ACHN (cell line): Measurements from ENCODE around the gene TMEM242.

Source experiments
- DNase-seq: peaks from one replicate; pipeline ENCODE4 v3.0.0-alpha.2; 2015
- in situ Hi-C: cut with HindIII; loops from 2 replicates; pipeline ENCODE4 v1.10.0; 2017; ENCODE audit warnings: low sequenced_read_pairs, low pct_ligation_motif_present, low pct_unique_long_range_greater_than_20kb

TMEM242 gene

GRCh38 chr6:157242791-157243190 lies 80.5 kb downstream of the TMEM242 start:
- in situ Hi-C loops = no loop called here

DNA sequence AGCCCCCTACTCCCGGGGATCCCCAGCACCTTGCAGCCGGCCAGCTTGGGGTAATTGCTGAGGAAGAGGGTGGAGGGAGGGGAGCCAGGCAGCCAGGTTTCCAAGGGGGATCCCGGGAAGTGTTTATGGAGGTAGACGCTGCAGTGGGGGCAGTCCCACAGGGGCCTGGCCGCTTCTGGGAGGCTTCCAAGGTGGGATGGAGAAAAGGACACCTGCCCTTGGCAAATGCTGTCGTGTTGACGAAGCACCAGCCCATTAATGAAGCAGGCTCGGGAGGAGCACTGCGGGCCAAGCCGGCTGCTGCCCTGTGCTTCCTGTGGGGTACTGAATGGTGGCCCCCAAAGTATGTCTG lies 82.4 kb downstream of the TMEM242 start:
- no peak for DNase-seq
- in situ Hi-C loops = no loop called here

More at GRCh38 chr6:157242791-157243190, 80.5 kb downstream of the TMEM242 start:
- no peak for DNase-seq

DNA sequence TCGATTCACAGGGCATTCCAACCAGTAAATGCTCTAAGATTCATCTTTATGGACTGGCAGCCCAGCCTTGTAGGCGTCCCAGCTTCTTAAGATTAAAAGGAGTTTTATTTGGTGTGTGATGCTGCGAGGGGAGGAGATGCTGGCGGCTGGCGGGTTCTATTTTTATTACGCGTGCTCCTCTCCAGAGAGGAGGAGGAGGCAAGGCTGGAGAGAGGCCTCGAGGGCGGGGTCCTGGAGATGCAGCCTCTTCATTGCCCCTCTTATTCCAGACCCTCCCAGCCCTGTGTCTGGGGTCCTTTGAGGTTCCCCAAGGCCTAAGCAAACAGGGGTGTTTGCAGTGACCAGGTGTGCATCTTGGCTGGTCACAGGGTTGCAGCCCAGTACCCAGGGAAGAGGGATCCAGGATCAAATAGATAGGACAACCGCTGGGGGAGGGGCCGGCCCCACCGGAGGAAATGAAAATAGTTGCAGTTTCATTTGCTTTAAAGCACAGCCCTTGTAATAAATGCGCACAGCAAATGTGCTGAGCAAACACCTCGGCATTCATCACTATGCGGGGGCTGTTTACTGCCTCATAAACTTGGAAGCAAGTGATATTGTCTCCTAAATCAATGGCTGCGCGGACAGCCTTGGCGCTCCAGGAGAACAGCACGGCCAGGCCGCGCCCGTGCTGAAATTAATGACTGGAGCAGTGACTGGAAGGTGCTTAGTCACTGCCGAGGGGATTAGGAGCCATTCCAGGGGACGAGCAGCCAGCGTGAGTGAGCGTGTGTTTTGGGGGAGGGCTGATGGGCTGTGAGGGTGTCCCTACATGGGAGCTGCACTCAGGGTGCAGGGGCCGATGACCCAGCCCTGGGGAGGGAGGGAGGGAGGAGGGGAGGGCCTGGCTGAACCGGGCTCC lies 83.0 kb downstream of the TMEM242 start:
- in situ Hi-C loops = no loop called here

DNA sequence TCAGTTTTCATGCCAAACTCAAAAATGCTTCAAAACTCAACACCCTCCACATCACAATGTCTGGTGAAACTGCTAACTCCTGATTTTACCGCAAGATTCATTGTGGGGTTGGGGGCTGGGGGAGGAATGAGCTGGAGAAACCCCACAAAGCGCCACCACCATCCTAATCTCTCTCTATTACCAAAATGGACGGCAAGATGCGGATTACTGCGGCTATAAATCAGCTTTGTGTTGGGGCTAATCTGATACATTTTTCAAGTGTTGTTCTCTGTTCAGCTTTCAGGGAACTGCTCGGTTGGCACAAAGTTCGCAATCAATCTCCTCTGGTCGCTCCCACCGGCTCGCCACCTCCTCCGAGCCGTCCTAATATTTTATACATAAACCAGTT lies 83.7 kb downstream of the TMEM242 start:
- in situ Hi-C loops = no loop called here
- DNase-seq = no peak

More for the DNA sequence above, 83.0 kb downstream of the TMEM242 start:
- peak; percentile 44 for DNase-seq
